IPS DF 6.9 (cell line): ENCODE measurements around the gene MICAL2.

Source experiments
- DNase-seq: peaks from one replicate; pipeline ENCODE4 v3.0.0-alpha.2; 2013; ENCODE audit warnings: low read depth, low spot score
- H3K27ac ChIP-seq: one replicate; pipeline ENCODE4 v1.5.1; 2013; ENCODE audit warnings: low read length, control low read depth
- H3K27me3 ChIP-seq: 2 replicates; pipeline ENCODE4 v1.6.1; 2013; ENCODE audit warnings: mild to moderate bottlenecking, low read length; ENCODE audit not compliant: control insufficient read depth, insufficient read depth
- H3K36me3 ChIP-seq: 2 replicates; pipeline ENCODE4 v1.6.1; 2013; ENCODE audit warnings: low read length; ENCODE audit not compliant: control insufficient read depth, insufficient read depth
- H3K4me1 ChIP-seq: 2 replicates; pipeline ENCODE4 v1.6.1; 2013; ENCODE audit warnings: low read length; ENCODE audit not compliant: control insufficient read depth, insufficient read depth
- H3K4me3 ChIP-seq: 2 replicates; pipeline ENCODE4 v1.5.1; 2013; ENCODE audit warnings: mild to moderate bottlenecking, low read length
- H3K9me3 ChIP-seq: 2 replicates; pipeline ENCODE4 v1.6.1; 2013; ENCODE audit warnings: low read length, inconsistent platforms; ENCODE audit not compliant: control insufficient read depth, insufficient read depth
- WGBS: extraction: QIAGEN DNeasy Blood & Tissue Kit; methylation state at CpG from one replicate; pipeline ENCODE4 v1.1.7; 2013; ENCODE audit warnings: mixed read lengths, missing lambda C conversion rate; ENCODE audit not compliant: insufficient read length, insufficient coverage; 5-methylcytosine and 5-hydroxymethylcytosine counted together

MICAL2 gene

DNA sequence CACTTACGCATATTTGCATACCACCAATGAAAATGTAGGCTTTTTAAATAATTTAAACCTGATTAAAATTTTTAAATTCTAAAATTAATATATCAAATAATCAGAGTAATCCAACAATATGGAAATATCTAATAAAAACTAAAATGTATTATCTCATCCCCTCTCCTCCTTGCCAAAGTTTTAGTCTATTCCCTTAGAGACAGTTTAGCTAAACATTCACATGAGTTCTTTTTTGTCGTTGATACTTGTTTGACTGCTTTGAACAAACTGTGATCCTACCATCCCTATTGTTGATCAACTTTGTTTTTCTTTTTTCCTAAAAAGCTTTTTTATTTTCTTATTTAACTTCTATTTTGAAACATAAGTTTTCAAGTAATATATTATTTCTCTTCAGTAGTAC, 185.6 kb downstream of the MICAL2 start:
- H3K9me3 ChIP-seq, result no peaks in the 10 kb centered on the region
- no peaks in the 10 kb centered on the region for H3K27me3 ChIP-seq
- no CpG with 5 or more reads among the region's 2 CpGs for WGBS
- DNase-seq, result no peak
- no peak overlapping the region for H3K27ac ChIP-seq
- no peaks in the 10 kb centered on the region for H3K36me3 ChIP-seq
- no peak overlapping the region for H3K4me3 ChIP-seq
- H3K4me1 ChIP-seq, result no peaks in the 10 kb centered on the region

DNA sequence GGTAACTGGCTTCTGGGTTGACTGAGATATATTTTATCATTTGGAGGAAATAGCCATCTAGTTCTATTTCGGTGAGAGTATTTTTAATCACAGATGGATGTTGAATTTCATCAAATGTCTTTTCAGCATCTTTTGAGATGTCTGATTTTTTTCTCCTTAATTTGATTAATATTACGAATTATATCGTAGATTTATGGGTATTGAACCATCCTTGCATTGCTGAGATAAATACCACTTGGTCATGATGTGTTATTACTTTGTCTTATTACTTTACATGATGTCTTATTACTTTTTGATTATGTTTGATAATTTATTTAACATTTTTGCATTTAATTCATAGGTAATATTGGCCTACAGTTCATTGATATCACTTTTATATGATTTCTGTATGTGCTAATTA, 188.2 kb downstream of the MICAL2 start:
- WGBS, result no CpG with 5 or more reads among the region's 3 CpGs
- H3K36me3 ChIP-seq, result no peaks in the 10 kb centered on the region
- no peaks in the 10 kb centered on the region for H3K9me3 ChIP-seq
- DNase-seq, result no peak
- H3K4me3 ChIP-seq, result no peak overlapping the region
- H3K27ac ChIP-seq, result no peak overlapping the region
- H3K27me3 ChIP-seq, result no peaks in the 10 kb centered on the region
- H3K4me1 ChIP-seq, result no peaks in the 10 kb centered on the region

DNA sequence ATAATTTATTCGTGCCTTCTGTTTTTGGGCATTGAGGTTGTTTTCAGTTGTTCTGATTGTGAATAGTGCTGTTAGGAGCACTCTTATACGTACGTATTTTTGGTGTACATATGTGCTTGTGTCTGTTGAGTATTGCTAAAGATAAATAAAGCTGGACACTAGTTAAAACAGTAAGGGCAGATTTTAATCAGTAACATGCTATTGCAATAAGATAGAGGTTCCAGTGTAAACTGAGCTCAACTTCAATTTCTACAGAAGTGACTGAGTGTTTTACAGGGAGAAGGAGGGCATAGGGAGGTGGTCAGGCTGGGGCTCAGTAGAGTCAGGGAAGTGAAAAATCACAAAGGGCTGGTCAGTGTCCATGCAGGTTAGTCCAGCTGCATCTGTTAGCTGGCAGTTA, 191.0 kb downstream of the MICAL2 start:
- WGBS, result no CpG with 5 or more reads among the region's 3 CpGs
- Histone ChIP-seq H3K27ac (no peak overlapping the region), H3K27me3 (no peaks in the 10 kb centered on the region), H3K4me3 (no peak overlapping the region), H3K36me3 (no peaks in the 10 kb centered on the region), H3K9me3 (no peaks in the 10 kb centered on the region), H3K4me1 (no peaks in the 10 kb centered on the region)
- DNase-seq, result no peak

DNA sequence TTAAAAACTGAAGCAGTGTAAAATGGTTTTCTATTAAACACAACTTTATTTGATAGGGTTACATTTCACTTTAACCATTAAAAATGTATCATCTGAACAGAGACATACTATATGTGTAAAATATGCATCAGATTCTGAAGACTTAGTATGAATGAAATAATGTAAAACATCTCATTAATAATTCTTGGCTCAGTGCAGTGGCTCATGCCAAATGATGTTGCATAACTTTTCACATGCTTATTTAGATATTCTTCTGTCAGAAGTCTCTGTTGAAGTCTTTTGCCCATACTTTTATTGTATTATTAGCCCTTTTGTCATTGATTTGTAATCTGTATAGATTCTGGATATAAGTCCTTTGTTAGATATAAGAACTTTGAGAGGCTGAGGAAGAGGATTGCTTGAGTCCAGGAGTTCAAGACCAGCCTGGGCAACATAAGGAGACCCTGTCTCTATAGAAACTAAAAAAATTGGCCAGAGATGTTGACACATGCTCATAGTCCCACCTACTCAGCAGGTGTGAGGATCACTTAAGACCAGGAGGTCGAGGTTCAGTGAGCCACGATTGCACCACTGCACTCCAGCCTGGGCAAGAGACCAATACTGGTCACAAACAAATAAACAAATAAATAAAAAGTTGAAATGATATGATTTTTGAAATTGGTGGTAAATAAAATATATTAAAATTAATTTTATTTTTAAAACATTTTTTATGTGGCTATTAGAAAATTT, 193.2 kb downstream of the MICAL2 start:
- WGBS, result no CpG with 5 or more reads among the region's 2 CpGs
- H3K27me3 ChIP-seq, result no peaks in the 10 kb centered on the region

DNA sequence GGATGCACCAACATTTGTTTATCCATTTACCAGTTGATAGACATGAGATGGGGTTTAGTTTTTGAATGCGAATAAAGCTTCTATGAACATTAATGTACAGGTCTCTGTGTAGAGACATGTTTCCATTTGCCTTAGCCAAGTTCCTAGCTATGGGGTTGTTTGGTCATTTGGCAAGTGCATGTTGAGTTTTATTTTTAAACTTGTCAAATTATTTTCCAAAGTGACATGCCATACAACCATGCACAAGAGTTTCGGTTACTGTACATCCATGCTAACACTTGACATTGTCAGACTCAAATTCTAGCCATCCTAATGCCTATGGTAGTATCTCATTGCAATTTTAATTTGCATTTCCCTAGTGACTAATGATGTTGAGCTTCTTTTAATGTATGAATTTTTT, 196.4 kb downstream of the MICAL2 start:
- Histone ChIP-seq H3K9me3 (no peaks in the 10 kb centered on the region), H3K36me3 (no peaks in the 10 kb centered on the region), H3K27me3 (no peaks in the 10 kb centered on the region), H3K27ac (no peak overlapping the region), H3K4me3 (no peak overlapping the region), H3K4me1 (no peaks in the 10 kb centered on the region)
- no CpG with 5 or more reads among the region's 2 CpGs for WGBS
- DNase-seq, result no peak

More for the DNA sequence above, 193.2 kb downstream of the MICAL2 start:
- Histone ChIP-seq H3K9me3 (no peaks in the 10 kb centered on the region), H3K4me1 (no peaks in the 10 kb centered on the region), H3K4me3 (no peak overlapping the region), H3K27ac (no peak overlapping the region), H3K36me3 (no peaks in the 10 kb centered on the region)
- DNase-seq, result no peak

DNA sequence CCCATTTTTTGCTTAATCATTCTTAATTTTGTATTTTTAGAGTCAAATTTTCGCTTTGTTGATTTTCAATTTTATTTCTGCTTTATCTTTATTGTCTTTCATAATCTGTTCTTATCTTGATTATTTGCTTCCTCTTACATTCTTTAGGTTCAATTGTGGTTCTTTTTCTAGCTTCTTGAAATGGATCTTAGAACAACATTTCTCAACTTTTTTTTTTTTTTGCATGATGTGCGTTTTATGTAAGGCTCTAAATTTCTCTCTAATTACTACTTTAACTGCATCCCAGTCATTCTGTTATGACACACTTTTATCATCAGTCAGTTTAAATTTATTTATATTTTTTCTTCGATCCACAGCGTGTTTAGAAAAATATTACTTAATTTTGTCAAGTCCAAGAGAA, 201.7 kb downstream of the MICAL2 start:
- no peak for DNase-seq
- no peaks in the 10 kb centered on the region for H3K4me1 ChIP-seq
- no CpG with 5 or more reads among the region's 4 CpGs for WGBS

More for the DNA sequence above, 201.7 kb downstream of the MICAL2 start:
- Histone ChIP-seq H3K27ac (no peak overlapping the region), H3K36me3 (no peaks in the 10 kb centered on the region), H3K9me3 (no peaks in the 10 kb centered on the region), H3K27me3 (no peaks in the 10 kb centered on the region), H3K4me3 (no peak overlapping the region)
